Measurements from ENCODE around the gene KLHDC9. TPM values are rescaled to one million over a fixed set of nuclear protein-coding genes. Genes with fewer than 3 reads are reported as not detected.

The KLHDC9 gene
- total and polyA plus RNA-seq, 2 of the 13 experiments (the other 11 are each of a cell fraction or from before 2014, with no cell fraction given), result 2.9 TPM

DNA sequence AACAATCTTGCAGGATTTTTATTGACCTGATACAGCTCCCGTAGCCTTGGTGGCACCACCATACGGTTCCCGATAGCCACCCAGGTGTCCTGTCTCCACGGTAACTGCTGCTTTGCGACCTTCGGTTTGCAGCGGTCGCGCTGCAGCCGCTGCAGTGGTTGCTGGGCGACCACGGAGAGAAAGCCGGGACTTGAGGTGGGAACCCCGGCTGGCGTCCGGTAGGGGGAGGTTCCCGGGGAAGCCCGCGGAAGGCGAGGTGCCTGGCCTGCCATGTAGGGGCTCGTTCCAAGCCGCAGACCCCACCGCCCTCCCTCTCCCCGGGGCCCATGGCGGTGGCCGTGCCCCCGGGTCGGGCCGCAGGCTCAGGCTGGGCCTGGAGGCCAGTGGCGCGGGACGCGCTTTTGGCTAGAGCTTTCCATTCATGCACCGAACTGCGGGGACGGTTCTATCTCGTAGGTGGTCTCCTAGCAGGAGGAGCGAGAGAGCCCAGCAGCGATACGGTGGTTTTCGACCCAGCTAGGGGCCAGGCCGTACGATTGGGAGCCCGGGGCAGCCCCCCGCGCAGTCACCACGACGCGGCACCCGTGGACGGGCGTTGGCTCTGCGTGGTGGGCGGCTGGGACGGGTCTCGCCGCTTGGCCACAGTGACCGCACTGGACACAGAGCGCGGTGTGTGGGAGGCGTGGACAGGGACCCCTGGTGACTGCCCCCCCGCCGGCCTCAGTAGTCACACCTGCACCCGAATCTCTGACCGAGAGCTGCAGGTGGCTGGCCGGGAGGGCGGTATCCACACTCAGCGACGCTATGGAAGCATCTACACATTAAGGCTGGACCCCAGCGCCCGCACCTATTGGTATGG is at the start of gene KLHDC9 (continued):
- TF ChIP-seq ZNF816 (CRISPR knock-in tag; IDR thresholded peaks at IDR 0.05; ENCODE audit: borderline replicate concordance), result no peak
- peak; percentile 28; the same call in 1 of the 2 replicates for TF ChIP-seq RXRA (CRISPR knock-in tag; IDR thresholded peaks at IDR 0.05)
- TF ChIP-seq, protein P1, sequence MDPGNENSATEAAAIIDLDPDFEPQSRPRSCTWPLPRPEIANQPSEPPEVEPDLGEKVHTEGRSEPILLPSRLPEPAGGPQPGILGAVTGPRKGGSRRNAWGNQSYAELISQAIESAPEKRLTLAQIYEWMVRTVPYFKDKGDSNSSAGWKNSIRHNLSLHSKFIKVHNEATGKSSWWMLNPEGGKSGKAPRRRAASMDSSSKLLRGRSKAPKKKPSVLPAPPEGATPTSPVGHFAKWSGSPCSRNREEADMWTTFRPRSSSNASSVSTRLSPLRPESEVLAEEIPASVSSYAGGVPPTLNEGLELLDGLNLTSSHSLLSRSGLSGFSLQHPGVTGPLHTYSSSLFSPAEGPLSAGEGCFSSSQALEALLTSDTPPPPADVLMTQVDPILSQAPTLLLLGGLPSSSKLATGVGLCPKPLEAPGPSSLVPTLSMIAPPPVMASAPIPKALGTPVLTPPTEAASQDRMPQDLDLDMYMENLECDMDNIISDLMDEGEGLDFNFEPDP (CRISPR knock-in tag; conservative IDR thresholded peaks at IDR 0.05), result no peak
- TF ChIP-seq ZFP36L1 (CRISPR knock-in tag; IDR thresholded peaks at IDR 0.05), result no peak
- no peak for TF ChIP-seq DPF2 (CRISPR knock-in tag; IDR thresholded peaks at IDR 0.05; ENCODE audit: borderline replicate concordance, low read depth)
- TF ChIP-seq, protein P2, sequence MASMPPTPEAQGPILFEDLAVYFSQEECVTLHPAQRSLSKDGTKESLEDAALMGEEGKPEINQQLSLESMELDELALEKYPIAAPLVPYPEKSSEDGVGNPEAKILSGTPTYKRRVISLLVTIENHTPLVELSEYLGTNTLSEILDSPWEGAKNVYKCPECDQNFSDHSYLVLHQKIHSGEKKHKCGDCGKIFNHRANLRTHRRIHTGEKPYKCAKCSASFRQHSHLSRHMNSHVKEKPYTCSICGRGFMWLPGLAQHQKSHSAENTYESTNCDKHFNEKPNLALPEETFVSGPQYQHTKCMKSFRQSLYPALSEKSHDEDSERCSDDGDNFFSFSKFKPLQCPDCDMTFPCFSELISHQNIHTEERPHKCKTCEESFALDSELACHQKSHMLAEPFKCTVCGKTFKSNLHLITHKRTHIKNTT (CRISPR knock-in tag; IDR thresholded peaks at IDR 0.05), result no peak
- TF ChIP-seq ZSCAN29 (CRISPR knock-in tag; conservative IDR thresholded peaks at IDR 0.05), result no peak
- TF ChIP-seq ZSCAN25 (CRISPR knock-in tag; IDR thresholded peaks at IDR 0.05), result peak; percentile 48; the same call in 1 of the 2 replicates
- TF ChIP-seq ZNF225 (CRISPR knock-in tag; IDR thresholded peaks at IDR 0.05), result no peak
- TF ChIP-seq, protein P3, sequence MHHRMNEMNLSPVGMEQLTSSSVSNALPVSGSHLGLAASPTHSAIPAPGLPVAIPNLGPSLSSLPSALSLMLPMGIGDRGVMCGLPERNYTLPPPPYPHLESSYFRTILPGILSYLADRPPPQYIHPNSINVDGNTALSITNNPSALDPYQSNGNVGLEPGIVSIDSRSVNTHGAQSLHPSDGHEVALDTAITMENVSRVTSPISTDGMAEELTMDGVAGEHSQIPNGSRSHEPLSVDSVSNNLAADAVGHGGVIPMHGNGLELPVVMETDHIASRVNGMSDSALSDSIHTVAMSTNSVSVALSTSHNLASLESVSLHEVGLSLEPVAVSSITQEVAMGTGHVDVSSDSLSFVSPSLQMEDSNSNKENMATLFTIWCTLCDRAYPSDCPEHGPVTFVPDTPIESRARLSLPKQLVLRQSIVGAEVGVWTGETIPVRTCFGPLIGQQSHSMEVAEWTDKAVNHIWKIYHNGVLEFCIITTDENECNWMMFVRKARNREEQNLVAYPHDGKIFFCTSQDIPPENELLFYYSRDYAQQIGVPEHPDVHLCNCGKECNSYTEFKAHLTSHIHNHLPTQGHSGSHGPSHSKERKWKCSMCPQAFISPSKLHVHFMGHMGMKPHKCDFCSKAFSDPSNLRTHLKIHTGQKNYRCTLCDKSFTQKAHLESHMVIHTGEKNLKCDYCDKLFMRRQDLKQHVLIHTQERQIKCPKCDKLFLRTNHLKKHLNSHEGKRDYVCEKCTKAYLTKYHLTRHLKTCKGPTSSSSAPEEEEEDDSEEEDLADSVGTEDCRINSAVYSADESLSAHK (CRISPR knock-in tag; IDR thresholded peaks at IDR 0.05; ENCODE audit: borderline replicate concordance), result no peak
- TF ChIP-seq HMGA1 (CRISPR knock-in tag; conservative IDR thresholded peaks at IDR 0.05), result no peak
- no peak for TF ChIP-seq SAFB2 (CRISPR knock-in tag; IDR thresholded peaks at IDR 0.05; ENCODE audit: borderline replicate concordance, low read depth)
- 0 out of 2 replicates have a peak, but pooled peaks have one; percentile 46 for TF ChIP-seq KAT8 (CRISPR knock-in tag; IDR thresholded peaks at IDR 0.05)
- TF ChIP-seq ZNF333 (CRISPR knock-in tag; IDR thresholded peaks at IDR 0.05; ENCODE audit: borderline replicate concordance), result no peak
- peak; percentile 18; the same call in 1 of the 2 replicates for TF ChIP-seq SALL2 (CRISPR knock-in tag; IDR thresholded peaks at IDR 0.05)
- no peak for TF ChIP-seq ZNF772 (CRISPR knock-in tag; IDR thresholded peaks at IDR 0.05)
- no peak for TF ChIP-seq TSC22D2 (CRISPR knock-in tag; IDR thresholded peaks at IDR 0.05; ENCODE audit: borderline replicate concordance)

Measured in HepG2 (cell line).